OCI-LY7 (cell line): ENCODE data around the gene PDE5A.

Source experiments
- CTCF ChIP-seq: fragments of 200-600 bp; sonication (generic); conservative IDR thresholded peaks from 2 replicates; pipeline ENCODE4 v1.5.1; 2014; ENCODE audit warnings: mild to moderate bottlenecking, antibody characterized with exemption, low read length, moderate library complexity, mixed read lengths
- EZH2phosphoT487 ChIP-seq: fragments of 200-600 bp; sonication (generic); IDR thresholded peaks from 2 replicates; pipeline ENCODE4 v1.6.1; 2018; ENCODE audit warnings: low read depth, borderline replicate concordance, mild to moderate bottlenecking, mixed run types, antibody characterized with exemption, low read length, moderate library complexity, mixed read lengths

GRCh38 chr4:119597377-119597776 lies 31.2 kb downstream of the PDE5A start:
- no peak for TF ChIP-seq EZH2phosphoT487
- no peak for TF ChIP-seq CTCF
